ENCODE results near the gene C1QTNF2.

DNA sequence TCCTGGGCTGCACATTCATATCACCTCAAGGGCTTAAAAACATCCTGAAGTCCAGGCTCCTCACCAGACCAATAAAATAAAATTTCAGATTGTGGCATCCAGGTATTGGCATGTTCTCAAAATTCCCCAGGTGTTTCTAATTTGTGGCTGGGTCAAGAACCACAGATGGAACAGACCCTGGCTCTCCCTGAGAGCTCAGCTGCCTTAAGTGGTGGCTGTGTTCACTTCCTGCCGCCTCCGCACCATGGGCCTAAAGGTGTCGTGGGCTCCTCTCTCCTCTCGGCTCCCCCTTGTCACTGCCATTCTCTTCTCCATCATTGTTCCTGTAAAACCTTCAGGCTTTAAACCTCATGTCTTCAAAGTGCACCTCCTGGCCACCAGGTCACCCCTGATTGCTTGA is 40.2 kb downstream of the C1QTNF2 start:
- TF ChIP-seq ZNF274 (IDR thresholded peaks at IDR 0.05; ENCODE audit: low read depth, low read length), result no peak
- no peak for TF ChIP-seq SUZ12 (IDR thresholded peaks at IDR 0.05; ENCODE audit: extremely low read depth, insufficient read depth, insufficient read length)
- no peak for TF ChIP-seq YY1 (IDR thresholded peaks at IDR 0.05; ENCODE audit: insufficient read depth, insufficient read length)
